ENCODE results near the gene FN1. TPM values are rescaled to one million over a fixed set of nuclear protein-coding genes. Genes with fewer than 3 reads are reported as not detected.

FN1 gene
- total RNA-seq, 1 experiment from 2014 or later, result 133 TPM

GRCh38 chr2:215316336-215316735 is 119.5 kb downstream of the FN1 start:
- peaks cover 79% of the 10 kb centered on the region for H3K36me3 Mint-ChIP-seq (ENCODE audit: insufficient read depth, unreplicated experiment)
- DNase-seq, result no peak

GRCh38 chr2:215315301-215315700 is 120.6 kb downstream of the FN1 start:
- H3K9me3 Mint-ChIP-seq (ENCODE audit: low read depth, unreplicated experiment), result peaks cover 2% of the 10 kb centered on the region
- CTCF ChIA-PET, result no interaction called here
- intact Hi-C loops (cut with micrococcal nuclease; ENCODE audit: unreplicated experiment), result no loop called here
- peak overlapping the region; percentile 30 for H3K4me3 Mint-ChIP-seq (ENCODE audit: low read depth, unreplicated experiment)
- peak overlapping the region; percentile 62 for H3K27ac Mint-ChIP-seq (ENCODE audit: unreplicated experiment)
- no peak for TF ChIP-seq CTCF (IDR thresholded peaks at IDR 0.05; ENCODE audit: unreplicated experiment)
- BruUV-seq (replicated peaks), result no TSS peak
- peaks cover 74% of the 10 kb centered on the region for H3K36me3 Mint-ChIP-seq (ENCODE audit: insufficient read depth, unreplicated experiment)
- H3K27me3 Mint-ChIP-seq (ENCODE audit: unreplicated experiment), result no peaks in the 10 kb centered on the region
- H3K4me1 Mint-ChIP-seq (ENCODE audit: low read depth, unreplicated experiment), result peaks cover 26% of the 10 kb centered on the region
- no peak for DNase-seq

More at GRCh38 chr2:215316336-215316735, 119.5 kb downstream of the FN1 start:
- no peak overlapping the region for H3K27ac Mint-ChIP-seq (ENCODE audit: unreplicated experiment)
- intact Hi-C loops (cut with micrococcal nuclease; ENCODE audit: unreplicated experiment), result no loop called here
- peaks cover 26% of the 10 kb centered on the region for H3K4me1 Mint-ChIP-seq (ENCODE audit: low read depth, unreplicated experiment)
- H3K27me3 Mint-ChIP-seq (ENCODE audit: unreplicated experiment), result no peaks in the 10 kb centered on the region
- TF ChIP-seq CTCF (IDR thresholded peaks at IDR 0.05; ENCODE audit: unreplicated experiment), result no peak
- peaks cover 2% of the 10 kb centered on the region for H3K9me3 Mint-ChIP-seq (ENCODE audit: low read depth, unreplicated experiment)
- BruUV-seq (replicated peaks), result no TSS peak
- peak overlapping the region; percentile 10 for H3K4me3 Mint-ChIP-seq (ENCODE audit: low read depth, unreplicated experiment)
- CTCF ChIA-PET, result no interaction called here

- H3K27ac Mint-ChIP-seq (ENCODE audit: unreplicated experiment), result peak overlapping the region; percentile 62
- peak; percentile 8 for DNase-seq
- H3K4me3 Mint-ChIP-seq (ENCODE audit: low read depth, unreplicated experiment), result peak overlapping the region; percentile 30
These were observed 121.0 kb downstream of the FN1 start for GRCh38 chr2:215314896-215315295.

GRCh38 chr2:215313255-215313613 is 122.6 kb downstream of the FN1 start:
- CTCF ChIA-PET, result interaction anchor here (1.4 kb wide), 1 partner anchor 9 kb away, joined by 4 read pairs; no protein-coding TSS in a partner anchor
- no peak overlapping the region for H3K27ac Mint-ChIP-seq (ENCODE audit: unreplicated experiment)
- TF ChIP-seq CTCF (IDR thresholded peaks at IDR 0.05; ENCODE audit: unreplicated experiment), result no peak
- no TSS peak for BruUV-seq (replicated peaks)
- peaks cover 26% of the 10 kb centered on the region for H3K4me1 Mint-ChIP-seq (ENCODE audit: low read depth, unreplicated experiment)
- no peaks in the 10 kb centered on the region for H3K9me3 Mint-ChIP-seq (ENCODE audit: low read depth, unreplicated experiment)
- H3K36me3 Mint-ChIP-seq (ENCODE audit: insufficient read depth, unreplicated experiment), result peaks cover 58% of the 10 kb centered on the region
- no peaks in the 10 kb centered on the region for H3K27me3 Mint-ChIP-seq (ENCODE audit: unreplicated experiment)
- H3K4me3 Mint-ChIP-seq (ENCODE audit: low read depth, unreplicated experiment), result peak overlapping the region; percentile 85
- no peak for DNase-seq
- intact Hi-C loops (cut with micrococcal nuclease; ENCODE audit: unreplicated experiment), result no loop called here

More at GRCh38 chr2:215314896-215315295, 121.0 kb downstream of the FN1 start:
- no TSS peak for BruUV-seq (replicated peaks)
- no peaks in the 10 kb centered on the region for H3K27me3 Mint-ChIP-seq (ENCODE audit: unreplicated experiment)
- no peak for TF ChIP-seq CTCF (IDR thresholded peaks at IDR 0.05; ENCODE audit: unreplicated experiment)
- H3K4me1 Mint-ChIP-seq (ENCODE audit: low read depth, unreplicated experiment), result peaks cover 26% of the 10 kb centered on the region
- no peaks in the 10 kb centered on the region for H3K9me3 Mint-ChIP-seq (ENCODE audit: low read depth, unreplicated experiment)
- H3K36me3 Mint-ChIP-seq (ENCODE audit: insufficient read depth, unreplicated experiment), result peaks cover 73% of the 10 kb centered on the region
- CTCF ChIA-PET, result no interaction called here
- intact Hi-C loops (cut with micrococcal nuclease; ENCODE audit: unreplicated experiment), result no loop called here
